Astrocyte (in vitro differentiated cells and primary cell): Measurements from ENCODE around the gene PJA1.

Experiments used
- CTCF ChIP-seq: IDR thresholded peaks from 2 replicates; pipeline ENCODE4 v1.5.1; 2011; ENCODE audit warnings: low read depth, mild to moderate bottlenecking, inconsistent platforms, low read length, moderate library complexity; ENCODE audit not compliant: insufficient read depth
- EZH2 ChIP-seq: IDR thresholded peaks from 2 replicates; pipeline ENCODE4 v1.6.1; 2012; ENCODE audit warnings: mild to moderate bottlenecking, low read length, inconsistent platforms; ENCODE audit not compliant: insufficient read depth

- TF ChIP-seq CTCF (no peak), EZH2 (no peak)
Observed at GRCh38 chrX:69140837-69141236, 24.4 kb downstream of the PJA1 start.
